Mammary epithelial cell (primary cell): Measurements from ENCODE around the gene CDV3.

ENCODE experiments used
- CTCF ChIP-seq, 2 donors: IDR thresholded peaks in 1 of 2; conservative IDR thresholded peaks in 1 of 2; 2 replicates each; pipeline ENCODE4 v1.5.1; 2011 to 2012; ENCODE audit warnings: inconsistent platforms in 2 of 2, low read length in 2 of 2, mild to moderate bottlenecking in 2 of 2, control low read depth in 1 of 2, low read depth in 1 of 2; ENCODE audit not compliant: insufficient read depth in 1 of 2; ENCODE audit errors: extremely low read depth in 1 of 2
- EZH2 ChIP-seq: IDR thresholded peaks from 2 replicates; pipeline ENCODE4 v1.6.1; 2012; ENCODE audit warnings: low read length, inconsistent platforms, borderline replicate concordance

- TF ChIP-seq CTCF (conservative IDR thresholded peaks at IDR 0.05 in 1 of 2, IDR thresholded peaks at IDR 0.05 in 1 of 2; ENCODE audit: extremely low read depth in 1 of 2, insufficient read depth in 1 of 2, low read depth in 1 of 2, low read length in 2 of 2) (no peak), EZH2 (no peak)
Measured at GRCh38 chr3:133607816-133608215, 34.3 kb downstream of the CDV3 start.
